Esophagus muscularis mucosa (tissue), 4 donors: Measurements from ENCODE around the gene ACOXL. TPM values are rescaled to one million over a fixed set of nuclear protein-coding genes. Genes with fewer than 3 reads are reported as not detected.

ENCODE experiments used
- DNase-seq: peaks from one replicate; pipeline ENCODE4 v3.0.0-alpha.2; 2017; ENCODE audit errors: extremely low spot score
- H3K27ac ChIP-seq, 4 donors: fragments of 200-600 bp; sonication (generic); replicated peaks in 1 of 4; 1 replicate in 3 of 4; 2 replicates in 1 of 4; pipeline ENCODE4 v1.5.1; 2016 to 2019; ENCODE audit warnings: mild to moderate bottlenecking in 1 of 4
- H3K27me3 ChIP-seq, 4 donors: fragments of 200-600 bp; sonication (generic); one replicate each; pipeline versions ENCODE4 v1.5.1 to v1.6.0; 2016 to 2019
- H3K36me3 ChIP-seq, 4 donors: fragments of 200-600 bp; sonication (generic); one replicate each; pipeline ENCODE4 v1.5.1; 2016 to 2019
- H3K4me1 ChIP-seq, 4 donors: fragments of 200-600 bp; sonication (generic); one replicate each; pipeline ENCODE4 v1.5.1; 2016 to 2019
- H3K4me3 ChIP-seq, 4 donors: fragments of 200-600 bp; sonication (generic); 1 replicate in 2 of 4; 2 replicates in 2 of 4; pipeline ENCODE4 v1.5.1; 2016 to 2019; ENCODE audit warnings: mild to moderate bottlenecking in 4 of 4, moderate library complexity in 1 of 4
- H3K9me3 ChIP-seq, 4 donors: fragments of 200-600 bp; sonication (generic); 1 replicate in 3 of 4; 2 replicates in 1 of 4; pipeline ENCODE4 v1.5.1; 2016 to 2019
- CTCF ChIP-seq, 3 experiments: fragments of 200-600 bp in 2 of 3; fragments of 450-650 bp in 1 of 3; sonication (generic) in 2 of 3; IDR thresholded peaks; one replicate each; pipeline ENCODE4 v1.5.1; 2017 to 2019; ENCODE audit warnings: antibody characterized with exemption in 3 of 3, mild to moderate bottlenecking in 2 of 3, moderate library complexity in 1 of 3
- EP300 ChIP-seq: sonication (generic); formaldehyde crosslinking; IDR thresholded peaks from one replicate; pipeline ENCODE4 v1.6.1; 2017; ENCODE audit warnings: antibody characterized with exemption
- POLR2A ChIP-seq: fragments of 450-650 bp; IDR thresholded peaks from one replicate; pipeline ENCODE4 v1.6.1; 2017; ENCODE audit warnings: antibody characterized with exemption, moderate library complexity, mild to moderate bottlenecking, low read depth
- POLR2AphosphoS5 ChIP-seq, 2 donors: sonication (generic); formaldehyde crosslinking; IDR thresholded peaks; one replicate each; pipeline ENCODE4 v1.6.1; 2017; ENCODE audit warnings: antibody characterized with exemption in 2 of 2
- WGBS: methylation state at CpG from one replicate; pipeline ENCODE4 v1.1.5; 2018; 5-methylcytosine and 5-hydroxymethylcytosine counted together
- intact Hi-C: fragments of 100-400 bp; cut with DNase I; formaldehyde crosslinking; loops from one replicate; pipeline ENCODE4 v1.15.1; 2023
- total RNA-seq, 4 donors: library from RNA; depleted of rRNA; stranded (reverse); fragments of >200 nt; gene quantifications; one replicate each; pipeline versions ENCODE4 v1.1.0 to v1.2.1, GENCODE V29; 2016

ACOXL gene
- total RNA-seq, 4 donors from 2014 or later: not detected

GRCh38 chr2:110770959-110771431 is 38.6 kb downstream of the ACOXL start:
- WGBS: 67% methylated on average over 7 of the region's 7 CpGs
- no peaks in the 10 kb centered on the region for H3K9me3 ChIP-seq
- DNase-seq: no peak
- peaks cover 28 to 48% (median 45%) of the 10 kb centered on the region in 4 donors for H3K4me1 ChIP-seq
- intact Hi-C loops: no loop called here
- H3K36me3 ChIP-seq: no peaks in the 10 kb centered on the region
- TF ChIP-seq POLR2A (no peak), EP300 (no peak), POLR2AphosphoS5 (IDR thresholded peaks at IDR 0.05) (no peak), CTCF (IDR thresholded peaks at IDR 0.05) (no peak)
- H3K4me3 ChIP-seq: peak overlapping the region in 3 of 4 donors; percentile 12 to 44 (median 12)
- peak overlapping the region in 2 of 4 donors; percentile 46 to 55 for H3K27ac ChIP-seq
- no peaks in the 10 kb centered on the region for H3K27me3 ChIP-seq

GRCh38 chr2:110771547-110772382 is 39.4 kb downstream of the ACOXL start:
- Histone ChIP-seq H3K4me3 (no peak overlapping the region), H3K9me3 (no peaks in the 10 kb centered on the region), H3K27me3 (no peaks in the 10 kb centered on the region), H3K27ac (peak overlapping the region in 1 of 4 donors; percentile 46), H3K36me3 (no peaks in the 10 kb centered on the region), H3K4me1 (peaks cover 28 to 48% (median 45%) of the 10 kb centered on the region in 4 donors)
- DNase-seq: no peak
- 81% methylated on average over 5 of the region's 5 CpGs for WGBS
- TF ChIP-seq CTCF (IDR thresholded peaks at IDR 0.05) (no peak), POLR2AphosphoS5 (IDR thresholded peaks at IDR 0.05) (no peak), POLR2A (no peak), EP300 (no peak)
- intact Hi-C loops: no loop called here

- TF ChIP-seq CTCF (IDR thresholded peaks at IDR 0.05) (no peak), EP300 (no peak), POLR2A (no peak), POLR2AphosphoS5 (IDR thresholded peaks at IDR 0.05) (no peak)
- Histone ChIP-seq H3K4me1 (peaks cover 28 to 48% (median 45%) of the 10 kb centered on the region in 4 donors), H3K27me3 (no peaks in the 10 kb centered on the region), H3K4me3 (no peak overlapping the region), H3K9me3 (no peaks in the 10 kb centered on the region), H3K36me3 (no peaks in the 10 kb centered on the region), H3K27ac (no peak overlapping the region)
- WGBS: 73% methylated on average over 6 of the region's 6 CpGs
- intact Hi-C loops: no loop called here
- DNase-seq: no peak
Measured at GRCh38 chr2:110772383-110772755, 40.0 kb downstream of the ACOXL start.

GRCh38 chr2:110773401-110773921 is 41.1 kb downstream of the ACOXL start:
- TF ChIP-seq POLR2AphosphoS5 (IDR thresholded peaks at IDR 0.05): peak; percentile 17 to 52
- TF ChIP-seq CTCF (IDR thresholded peaks at IDR 0.05): no peak
- 36% methylated on average over 5 of the region's 6 CpGs for WGBS
- no peaks in the 10 kb centered on the region for H3K27me3 ChIP-seq
- no peaks in the 10 kb centered on the region for H3K9me3 ChIP-seq
- H3K27ac ChIP-seq: peak overlapping the region; percentile 25 to 53 (median 47)
- intact Hi-C loops: no loop called here
- peaks cover 28 to 48% (median 45%) of the 10 kb centered on the region in 4 donors for H3K4me1 ChIP-seq
- no peak for DNase-seq
- H3K36me3 ChIP-seq: no peaks in the 10 kb centered on the region
- H3K4me3 ChIP-seq: no peak overlapping the region
